IPS-NIHi7 (cell line): Measurements from ENCODE around the gene HLA-E.
"Not testable (repeated sequence)": the region's sequence is repeated elsewhere in the genome, so short reads cannot be mapped to it uniquely, and the experiment has no call there.

Source experiments
- DNase-seq: peaks from one replicate; pipeline ENCODE4 v3.0.0; 2012; ENCODE audit warnings: mixed read lengths; ENCODE audit errors: extremely low spot score

The HLA-E gene

DNA sequence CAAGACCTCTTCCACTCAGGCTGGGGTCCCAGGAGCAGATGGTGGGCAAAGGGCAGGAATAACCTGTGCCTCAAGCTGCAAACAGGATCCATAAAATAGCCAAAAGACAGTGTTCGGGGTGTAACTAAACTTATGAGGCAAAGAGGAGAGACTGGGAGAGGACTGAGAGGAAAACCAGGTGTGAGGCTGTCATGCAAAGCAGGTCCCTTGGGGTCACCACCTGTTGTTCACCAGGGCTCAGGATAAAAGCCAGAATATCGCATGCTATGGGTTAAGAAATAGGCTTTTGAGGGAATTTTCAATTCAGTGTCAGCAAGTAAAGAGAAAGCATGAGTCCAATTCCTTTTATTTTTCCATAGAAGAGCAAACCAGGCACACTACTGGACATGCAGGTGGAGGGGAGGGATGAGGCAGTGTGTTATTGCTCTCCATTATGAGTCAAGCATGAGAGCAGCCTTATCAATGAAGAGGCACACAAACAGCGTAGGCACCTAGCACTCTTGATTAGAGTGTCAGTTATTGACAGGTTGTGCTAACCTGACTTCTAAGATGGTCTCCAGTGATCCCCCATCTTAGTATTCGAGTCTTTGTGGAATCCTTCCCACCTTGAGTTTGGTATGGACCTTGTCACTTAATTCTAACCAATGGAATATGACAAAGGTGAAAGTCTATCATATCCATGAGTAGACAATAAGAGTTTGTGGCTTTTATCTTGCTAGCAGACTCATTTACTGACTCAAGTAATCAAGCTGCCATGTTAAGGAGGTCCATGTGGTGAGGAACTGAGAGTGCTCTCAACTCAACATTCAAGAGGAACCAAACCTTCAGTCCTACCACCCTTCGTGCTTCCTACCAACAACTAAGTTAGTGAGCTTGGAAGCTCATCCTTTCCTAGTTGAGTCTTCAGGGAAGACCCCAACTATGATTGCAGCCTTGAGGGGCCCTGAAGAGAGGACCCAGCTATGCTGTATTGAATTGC, 18.8 kb downstream of the HLA-E start:
- no peak for DNase-seq

GRCh38 chr6:30508890-30509736, 19.8 kb downstream of the HLA-E start:
- no peak for DNase-seq

DNA sequence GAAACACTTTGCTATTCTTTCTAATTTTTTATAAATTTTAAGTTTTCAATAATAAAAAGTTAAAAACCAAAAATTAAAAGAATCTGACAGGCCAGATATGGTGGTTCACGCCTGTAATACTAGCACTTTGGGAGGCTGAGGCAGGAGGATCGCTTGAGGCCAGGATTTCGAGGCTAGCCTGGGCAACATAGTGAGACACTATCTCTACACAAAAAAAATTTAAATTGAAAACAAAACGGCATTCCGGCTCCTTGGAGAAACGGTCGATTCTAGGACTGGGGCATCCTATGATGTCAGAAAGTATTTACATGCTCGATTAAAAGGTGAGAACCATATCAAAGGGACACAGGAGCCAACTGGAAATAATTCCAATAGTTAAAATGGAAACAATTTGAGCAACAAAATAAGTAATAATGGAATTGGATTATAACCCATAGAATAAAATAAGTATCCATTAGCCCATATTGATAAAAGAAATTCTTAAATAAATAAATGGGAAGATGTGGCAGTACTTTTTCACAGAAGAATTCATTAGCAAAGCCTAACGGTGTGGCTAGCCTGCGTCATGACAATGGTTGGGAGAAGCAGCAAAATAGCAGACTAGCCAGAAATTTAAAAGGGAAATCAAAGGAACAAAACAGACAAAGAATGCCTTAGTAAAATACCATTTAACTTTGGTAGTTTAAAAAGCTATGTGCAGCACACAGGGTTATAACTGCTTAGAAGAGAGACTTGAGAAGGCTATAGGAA, 21.3 kb downstream of the HLA-E start:
- no peak for DNase-seq

DNA sequence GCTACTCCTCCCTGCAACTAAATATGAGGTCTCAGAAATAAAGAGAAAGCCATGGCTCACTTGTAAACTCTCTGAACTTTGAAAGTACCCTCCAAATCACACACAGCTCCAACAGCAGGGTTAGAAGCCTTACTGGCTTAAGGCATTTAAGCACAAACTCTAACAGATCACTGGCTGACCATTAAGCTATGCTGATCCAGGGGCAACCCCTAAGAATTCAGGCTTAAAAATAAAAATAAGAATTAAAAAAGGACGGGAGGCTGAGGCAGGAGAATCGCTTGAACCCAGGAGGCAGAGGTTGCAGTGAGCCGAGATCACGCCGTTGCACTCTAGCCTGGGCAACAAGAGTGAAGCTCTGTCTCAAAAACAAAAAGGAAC, 21.8 kb downstream of the HLA-E start:
- no peak for DNase-seq

GRCh38 chr6:30513451-30513850, 24.1 kb downstream of the HLA-E start:
- DNase-seq: no peak

DNA sequence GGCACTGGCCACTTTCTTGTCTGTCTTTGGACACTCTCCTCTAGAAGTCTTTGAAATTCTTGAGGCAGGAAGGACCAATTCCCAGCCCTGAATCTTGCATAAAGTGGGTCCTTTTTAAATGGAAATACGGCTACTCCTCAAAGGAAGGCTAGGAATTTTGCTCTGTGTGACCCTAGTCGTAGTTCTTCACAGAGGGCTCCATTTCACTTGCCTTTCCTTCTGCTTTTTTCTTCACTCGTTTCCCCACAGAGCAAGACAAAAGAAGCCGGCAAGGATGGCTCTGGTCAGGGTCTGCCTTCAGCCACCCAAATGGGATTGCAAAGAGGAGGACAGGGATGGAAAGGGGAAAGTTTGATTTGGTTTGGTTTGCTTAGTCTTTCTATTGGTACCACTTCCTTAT, 25.8 kb downstream of the HLA-E start:
- no peak for DNase-seq

DNA sequence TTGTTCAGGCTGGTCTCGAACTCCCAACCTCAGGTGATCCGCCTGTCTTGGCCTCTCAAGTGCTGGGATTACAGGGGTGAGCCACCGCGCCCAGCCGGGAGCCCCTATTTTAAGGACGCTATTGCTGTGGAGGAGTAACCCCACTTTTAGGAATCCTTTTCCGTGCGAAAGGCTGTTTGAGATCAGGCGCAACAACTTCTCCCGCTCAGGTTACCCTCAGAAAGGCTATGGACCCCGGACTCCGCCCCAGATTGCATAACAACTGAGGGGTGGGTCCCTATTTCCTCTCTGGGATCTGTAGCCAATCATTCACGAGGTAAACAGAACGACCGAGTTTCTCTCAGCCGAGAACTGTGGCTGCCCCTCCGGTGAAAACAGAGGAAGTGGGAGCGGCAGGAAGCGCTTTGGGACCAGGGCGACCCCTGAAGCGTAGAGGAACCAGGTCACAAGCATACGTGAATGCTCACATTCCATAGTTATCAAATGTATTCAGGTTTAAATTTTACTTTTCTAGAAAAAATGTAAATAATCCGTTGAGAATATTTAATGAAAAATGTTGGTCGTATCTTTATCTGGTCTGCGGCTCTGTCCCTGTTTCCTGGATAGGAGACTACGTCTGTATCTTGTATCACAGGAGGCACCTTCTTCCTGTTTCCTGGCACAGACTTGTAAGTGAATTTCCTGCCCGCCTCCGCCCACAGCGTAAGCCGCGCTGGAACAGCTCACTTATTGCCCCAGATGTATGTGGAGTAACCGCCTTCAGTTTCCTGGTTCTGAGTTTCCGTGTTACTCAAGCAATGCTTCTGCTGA, 26.8 kb downstream of the HLA-E start:
- DNase-seq: peak; percentile 93

- not testable (repeated sequence) for DNase-seq
These were observed 27.4 kb downstream of the HLA-E start for GRCh38 chr6:30516754-30517076.

- DNase-seq: not testable (repeated sequence)
These were observed 28.6 kb downstream of the HLA-E start for GRCh38 chr6:30517767-30518504.

GRCh38 chr6:30518505-30519145, 29.3 kb downstream of the HLA-E start:
- DNase-seq: not testable (repeated sequence)

DNA sequence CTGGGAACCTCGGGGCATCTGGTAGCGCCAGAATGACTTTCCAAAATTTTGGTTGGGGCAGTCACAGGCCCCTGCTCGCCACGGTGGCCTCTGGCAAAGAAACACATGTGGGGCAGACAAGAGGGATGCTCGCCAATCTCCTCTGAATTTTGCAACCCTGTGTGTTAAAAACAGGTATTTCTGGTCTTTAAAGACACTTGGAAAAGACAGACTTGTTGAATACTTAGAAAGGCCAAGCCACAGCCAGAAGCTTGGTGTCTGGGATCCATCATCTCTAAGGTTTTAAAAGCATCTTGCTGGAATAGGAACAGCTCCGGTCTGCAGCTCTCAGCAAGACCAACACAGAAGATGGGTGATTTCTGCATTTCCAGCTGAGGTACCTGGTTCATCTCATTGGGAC, 31.2 kb downstream of the HLA-E start:
- no peak for DNase-seq

- not testable (repeated sequence) for DNase-seq
These were observed 31.8 kb downstream of the HLA-E start for GRCh38 chr6:30521082-30521481.

DNA sequence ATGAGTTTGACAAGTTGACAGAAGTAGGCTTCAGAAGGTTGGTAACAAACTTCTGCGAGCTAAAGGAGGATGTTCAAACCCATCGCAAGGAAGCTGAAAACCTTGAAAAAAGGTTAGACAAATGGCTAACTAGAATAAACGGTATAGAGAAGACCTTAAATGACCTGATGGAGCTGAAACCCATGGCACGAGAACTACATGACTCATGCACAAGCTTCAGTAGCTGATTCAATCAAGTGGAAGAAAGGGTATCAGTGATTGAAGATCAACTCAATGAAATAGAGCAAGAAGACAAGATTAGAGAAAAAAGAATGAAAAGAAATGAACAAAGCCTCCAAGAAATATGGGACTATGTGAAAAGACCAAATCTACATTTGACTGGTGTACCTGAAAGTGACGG, 32.6 kb downstream of the HLA-E start:
- DNase-seq: not testable (repeated sequence)

DNA sequence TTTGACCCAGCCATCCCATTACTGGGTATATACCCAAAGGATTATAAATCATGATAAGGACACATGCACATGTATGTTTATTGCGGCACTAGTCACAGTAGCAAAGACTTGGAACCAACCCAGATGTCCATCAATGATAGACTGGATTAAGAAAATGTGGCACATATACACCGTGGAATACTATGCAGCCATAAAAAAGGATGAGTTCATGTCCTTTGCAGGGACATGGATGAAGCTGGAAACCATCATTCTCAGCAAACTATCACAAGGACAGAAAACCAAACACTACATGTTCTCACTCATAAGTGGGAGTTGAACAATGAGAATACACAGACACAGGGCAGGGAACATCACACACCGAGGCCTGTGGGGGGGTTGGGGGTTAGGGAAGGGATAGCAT, 37.1 kb downstream of the HLA-E start:
- DNase-seq: not testable (repeated sequence)

DNA sequence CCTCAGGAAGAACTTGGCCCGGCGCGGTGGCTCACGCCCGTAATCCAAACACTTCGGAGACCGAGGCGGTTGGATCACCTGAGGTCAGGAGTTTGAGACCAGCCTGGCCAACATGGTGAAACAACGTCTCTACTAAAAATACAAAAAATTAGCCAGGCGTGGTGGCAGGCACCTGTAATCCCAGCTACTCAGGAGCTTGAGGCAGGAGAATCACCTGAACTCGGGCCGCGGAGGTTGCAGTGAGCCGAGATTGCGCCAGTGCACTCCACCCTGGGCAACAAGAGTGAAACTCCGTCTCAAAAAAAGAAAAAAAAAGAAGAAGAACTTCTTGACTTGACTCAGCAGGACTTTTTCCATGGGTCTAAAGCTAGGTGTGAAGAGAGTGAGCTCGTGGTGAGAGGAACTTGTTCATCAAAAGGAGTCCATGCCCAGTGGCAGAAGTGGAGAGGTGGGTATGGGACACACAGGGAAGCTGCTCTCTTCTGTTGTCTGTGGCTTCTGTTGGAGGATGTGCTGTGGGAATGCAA, 40.1 kb downstream of the HLA-E start:
- not testable (repeated sequence) for DNase-seq

GRCh38 chr6:30530014-30530413, 40.7 kb downstream of the HLA-E start:
- DNase-seq: no peak

DNA sequence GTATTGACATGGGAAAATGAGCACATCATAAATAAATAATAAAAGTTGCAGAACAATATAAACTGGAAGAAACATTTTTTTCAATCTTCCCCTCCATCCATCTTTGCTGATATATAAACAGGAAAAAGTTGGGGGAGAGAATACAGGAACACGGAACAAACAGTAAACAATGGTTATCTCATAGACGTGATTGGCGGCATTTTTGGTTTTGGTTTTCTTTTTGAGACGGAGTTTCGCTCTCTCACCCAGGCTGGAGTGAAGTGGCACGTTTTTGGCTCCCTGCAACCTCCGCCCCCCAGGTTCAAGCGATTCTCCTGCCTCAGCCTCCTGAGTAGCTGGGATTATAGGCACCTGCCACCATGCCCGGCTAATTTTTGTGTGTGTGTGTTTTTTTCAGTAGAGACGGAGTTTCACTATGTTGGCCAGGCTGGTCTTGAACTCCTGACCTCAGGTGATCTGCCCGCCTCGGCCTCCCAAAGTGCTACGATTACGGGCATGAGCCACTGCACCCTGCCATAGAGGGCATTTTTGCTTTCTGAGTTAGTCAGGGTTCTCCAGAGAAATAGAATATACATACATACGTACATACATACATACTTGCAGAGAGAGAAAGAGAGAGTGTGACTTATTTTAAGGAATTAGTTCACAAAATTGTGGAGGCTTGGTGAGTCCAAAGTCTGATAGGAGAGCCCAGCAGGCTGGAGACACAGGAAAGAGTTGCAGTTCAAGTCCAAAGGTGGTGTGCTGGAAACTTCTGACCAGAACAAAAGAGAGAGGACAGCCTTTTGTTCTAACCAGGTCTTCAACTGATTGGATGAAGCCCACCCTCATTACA, 44.4 kb downstream of the HLA-E start:
- DNase-seq: no peak

GRCh38 chr6:30537931-30538330, 48.6 kb downstream of the HLA-E start:
- no peak for DNase-seq
